Raji (cell line): ENCODE data around the gene ATP5ME.

Experiments used
- POLR2A ChIP-seq: IDR thresholded peaks from 2 replicates; pipeline ENCODE4 v1.6.1; 2011; ENCODE audit warnings: low read depth, low read length, control low read depth; ENCODE audit not compliant: insufficient read depth

The ATP5ME gene, protein sequence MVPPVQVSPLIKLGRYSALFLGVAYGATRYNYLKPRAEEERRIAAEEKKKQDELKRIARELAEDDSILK

DNA sequence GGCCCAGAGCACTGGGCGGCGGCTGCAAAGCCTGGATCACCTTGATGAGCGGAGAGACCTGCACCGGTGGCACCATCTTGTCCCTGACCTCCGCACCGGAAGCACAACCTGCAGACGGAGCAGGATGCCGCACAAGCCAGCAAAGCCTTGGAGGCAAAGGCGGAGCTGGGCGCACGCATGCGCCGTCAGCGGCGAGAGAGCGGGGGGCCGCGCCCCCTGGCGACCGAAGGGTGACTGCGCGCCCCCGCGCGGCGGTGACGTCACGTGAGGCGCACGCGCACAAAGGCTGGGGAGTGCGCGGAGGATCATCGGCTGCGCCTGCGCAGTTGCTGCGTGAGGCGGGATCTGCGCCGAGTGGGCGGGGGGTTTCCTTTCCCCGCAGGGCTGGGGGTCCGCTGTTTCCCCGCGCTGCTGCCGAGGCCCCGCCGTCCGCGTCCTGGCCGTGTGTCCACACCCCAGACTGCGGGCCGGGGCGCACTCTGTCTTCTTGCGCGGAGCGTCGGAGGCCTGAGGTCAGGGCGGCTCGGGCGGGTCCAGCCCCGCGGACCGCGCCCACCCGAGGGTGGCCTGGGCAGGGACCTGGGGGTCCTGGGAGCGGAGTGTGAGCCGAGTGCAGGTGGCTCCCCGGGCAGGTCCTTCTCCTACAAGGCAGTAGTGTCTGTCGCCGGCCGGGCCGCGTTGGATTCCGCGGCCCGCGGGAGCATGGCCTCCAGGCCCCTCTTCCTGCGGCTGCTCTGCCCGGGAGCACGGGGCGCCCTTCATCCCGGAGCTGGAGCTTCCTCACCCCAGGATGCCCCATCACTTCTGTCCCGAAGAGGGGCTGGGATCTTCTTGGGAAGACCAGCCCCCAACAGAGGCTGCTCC, at the start of gene ATP5ME, which contains the start of gene MYL5:
Gene ATP5ME, minus strand, starts transcription at position 105 of the 864 bp plus-strand sequence. Its CDS starts 29 bp downstream, at position 76.
Gene MYL5, plus strand, starts transcription at position 371 of the 864 bp plus-strand sequence. CDS start 3,485 bp downstream, outside the sequence.
- peak; percentile 83 for TF ChIP-seq POLR2A

DNA sequence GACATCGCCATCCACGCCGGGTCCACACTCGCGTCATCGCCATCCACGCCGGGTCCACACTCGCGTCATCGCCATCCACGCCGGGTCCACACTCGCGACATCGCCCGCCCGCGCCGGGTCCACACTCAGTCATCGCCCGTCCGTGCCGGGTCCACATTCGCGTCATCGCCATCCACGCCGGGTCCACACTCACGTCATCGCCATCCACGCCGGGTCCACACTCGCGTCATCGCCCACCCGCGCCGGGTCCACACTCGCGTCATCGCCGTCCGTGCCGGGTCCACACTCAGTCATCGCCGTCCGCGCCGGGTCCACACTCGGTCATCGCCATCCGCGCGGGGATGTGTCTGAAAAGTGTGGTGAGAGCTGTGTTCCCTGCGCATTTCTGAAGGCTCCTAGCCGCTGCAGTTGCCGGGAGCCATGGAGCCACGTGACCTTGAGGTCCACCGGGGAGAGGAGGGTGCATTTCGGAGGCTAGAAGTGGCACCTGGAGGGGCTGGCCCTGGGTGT, 48.8 kb upstream of the ATP5ME start:
- no peak for TF ChIP-seq POLR2A

DNA sequence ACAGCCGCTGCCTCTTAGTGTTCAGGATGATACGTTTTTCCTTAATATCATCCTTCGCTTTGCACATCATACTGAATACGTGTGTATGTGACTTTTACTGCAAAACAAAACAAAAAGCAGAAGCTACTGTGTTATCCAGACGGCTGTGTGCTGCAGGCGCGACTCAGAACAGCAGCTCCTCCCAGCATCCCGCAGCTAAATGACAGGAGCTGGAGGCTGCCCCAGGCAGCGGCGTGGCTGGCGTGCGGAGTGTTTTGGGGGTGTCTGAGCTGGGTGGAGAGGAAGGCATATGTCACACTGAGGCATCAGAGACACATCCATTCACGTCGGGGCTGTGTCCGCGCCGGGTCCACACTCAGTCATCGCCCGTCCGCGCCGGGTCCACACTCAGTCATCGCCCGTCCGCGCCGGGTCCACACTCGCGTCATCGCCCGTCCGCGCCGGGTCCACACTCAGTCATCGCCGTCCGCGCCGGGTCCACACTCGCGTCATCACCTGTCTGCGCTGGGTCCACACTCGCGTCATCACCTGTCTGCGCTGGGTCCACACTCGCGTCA, 48.2 kb upstream of the ATP5ME start:
- no peak for TF ChIP-seq POLR2A

DNA sequence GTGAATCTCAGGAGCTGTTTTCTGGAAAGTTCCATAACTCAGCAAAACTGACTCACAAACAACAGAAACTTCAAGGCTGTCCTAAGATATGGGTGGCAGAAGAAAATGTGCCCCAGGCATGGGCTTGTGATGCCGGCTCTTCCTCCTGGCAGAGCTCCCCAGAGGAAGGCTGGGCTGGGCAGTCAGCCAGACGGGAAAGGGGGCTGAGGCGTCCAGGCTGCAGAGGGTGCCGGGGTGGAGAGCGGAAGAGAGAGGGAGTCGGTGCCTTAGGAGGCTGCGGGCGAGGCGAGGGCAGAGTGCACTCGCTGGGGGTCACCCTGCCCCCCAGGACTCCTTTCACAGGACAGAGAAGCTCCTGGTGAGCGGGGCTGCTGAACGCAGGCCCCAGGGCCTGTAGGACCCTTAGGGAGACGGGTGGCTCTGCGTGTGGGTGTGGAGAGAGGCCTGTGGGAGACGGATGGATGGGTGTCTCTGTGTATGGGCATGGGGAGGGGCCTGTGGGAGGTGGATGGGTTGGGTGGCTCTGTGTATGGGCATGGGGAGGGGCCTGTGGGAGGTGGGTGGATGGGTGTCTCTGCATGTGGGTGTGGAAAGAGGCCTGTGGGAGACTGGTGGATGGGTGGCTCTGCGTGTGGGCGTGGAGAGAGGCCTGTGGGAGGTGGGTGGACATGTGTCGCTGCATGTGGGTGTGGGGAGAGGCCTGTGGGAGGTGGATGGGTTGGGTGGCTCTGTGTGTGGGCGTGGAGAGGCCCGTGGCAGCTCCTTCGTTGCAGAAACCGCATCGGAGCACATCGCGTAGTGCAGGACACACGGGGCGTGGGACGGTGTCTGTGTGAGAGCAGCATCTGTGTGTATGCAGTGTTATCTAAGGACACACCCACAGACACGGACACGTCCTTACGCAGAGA, 47.4 kb upstream of the ATP5ME start:
- no peak for TF ChIP-seq POLR2A

DNA sequence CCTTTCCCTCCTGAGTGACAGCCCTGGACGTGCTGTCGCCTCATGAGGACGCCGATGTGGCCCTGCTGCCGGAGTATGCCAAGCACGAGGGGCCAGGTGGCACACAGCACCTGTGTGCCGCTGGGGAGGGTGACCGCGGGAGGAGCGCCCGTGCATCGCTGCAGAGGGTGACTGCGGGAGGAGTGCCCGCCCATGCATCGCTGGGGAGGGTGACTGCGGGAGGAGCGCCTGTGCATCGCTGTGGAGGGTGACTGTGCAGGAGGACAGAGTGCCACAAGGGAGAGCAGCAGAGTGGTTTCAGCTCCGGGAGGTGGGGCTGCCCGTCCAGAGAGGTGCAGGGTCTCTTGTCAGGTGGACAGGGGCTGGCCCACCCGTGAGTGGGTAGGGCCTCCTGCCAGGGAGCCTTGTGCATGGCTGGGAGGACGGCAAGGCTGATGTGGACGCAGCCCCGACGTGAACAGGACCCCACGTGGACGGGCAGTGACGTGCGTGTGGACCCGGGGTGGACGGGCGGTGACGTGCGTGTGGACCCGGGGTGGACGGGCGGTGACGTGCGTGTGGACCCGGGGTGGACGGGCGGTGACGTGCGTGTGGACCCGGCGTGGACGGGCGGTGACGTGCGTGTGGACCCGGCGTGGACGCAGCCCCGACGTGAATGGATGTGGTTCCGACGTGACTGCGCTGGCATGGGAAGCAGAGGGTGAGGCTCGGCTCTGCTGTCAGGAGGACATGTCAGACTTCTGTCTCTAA, 46.2 kb upstream of the ATP5ME start:
- TF ChIP-seq POLR2A = no peak

DNA sequence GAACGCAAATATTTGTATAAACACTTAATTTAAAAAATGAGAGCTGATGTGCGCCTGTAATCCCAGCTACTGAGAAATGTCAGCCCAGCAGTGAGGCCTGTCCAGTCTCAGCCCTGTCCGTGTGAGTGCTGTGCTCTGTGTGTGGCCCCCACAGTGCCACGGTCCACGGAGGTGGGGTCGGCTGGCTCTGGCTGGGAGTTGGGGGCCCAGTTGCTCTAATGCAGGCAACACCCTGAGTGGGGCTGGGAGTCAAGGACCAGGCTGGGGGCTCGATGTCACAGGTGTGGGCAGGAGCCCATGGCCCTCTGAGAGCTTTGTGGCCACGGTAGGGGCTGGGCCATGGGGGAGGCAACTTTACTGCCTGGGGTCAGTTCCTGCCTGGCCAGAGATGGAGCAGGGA, 44.4 kb upstream of the ATP5ME start:
- no peak for TF ChIP-seq POLR2A

DNA sequence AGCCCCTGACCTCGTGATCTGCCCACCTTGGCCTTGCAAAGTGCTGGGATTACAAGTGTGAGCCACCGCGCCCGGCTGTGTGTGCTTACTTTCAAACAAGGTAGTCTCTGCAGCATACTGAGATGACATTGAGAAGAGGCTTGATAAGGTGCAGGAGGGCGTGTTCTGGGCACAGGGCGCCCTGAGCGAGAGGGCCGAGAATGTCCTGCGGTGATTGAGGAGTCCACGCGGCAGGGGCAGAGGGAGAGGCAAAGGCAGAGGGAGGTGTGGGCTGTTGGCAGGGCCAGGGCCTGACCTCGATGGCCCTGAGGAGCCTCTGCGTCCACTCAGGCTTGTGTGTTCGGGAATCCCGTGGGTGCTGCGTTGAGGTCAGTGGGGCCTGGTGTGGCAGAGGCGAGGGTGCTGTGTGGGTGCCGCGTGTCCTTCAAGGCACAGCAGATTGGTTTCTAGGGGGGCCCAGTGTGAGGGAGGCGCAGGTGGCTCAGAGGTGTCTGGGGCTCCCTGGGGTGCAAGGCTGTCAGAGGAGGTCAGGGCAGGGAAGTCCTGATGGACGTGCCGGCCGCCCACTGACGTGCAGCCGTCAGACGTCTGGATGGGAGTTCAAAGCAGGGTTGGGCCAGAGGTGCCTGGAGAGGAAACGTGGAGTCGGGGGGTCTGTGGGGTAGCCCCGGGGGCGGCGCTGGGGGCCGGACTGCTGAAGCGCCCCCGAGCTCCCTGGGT, 43.7 kb upstream of the ATP5ME start:
- no peak for TF ChIP-seq POLR2A

DNA sequence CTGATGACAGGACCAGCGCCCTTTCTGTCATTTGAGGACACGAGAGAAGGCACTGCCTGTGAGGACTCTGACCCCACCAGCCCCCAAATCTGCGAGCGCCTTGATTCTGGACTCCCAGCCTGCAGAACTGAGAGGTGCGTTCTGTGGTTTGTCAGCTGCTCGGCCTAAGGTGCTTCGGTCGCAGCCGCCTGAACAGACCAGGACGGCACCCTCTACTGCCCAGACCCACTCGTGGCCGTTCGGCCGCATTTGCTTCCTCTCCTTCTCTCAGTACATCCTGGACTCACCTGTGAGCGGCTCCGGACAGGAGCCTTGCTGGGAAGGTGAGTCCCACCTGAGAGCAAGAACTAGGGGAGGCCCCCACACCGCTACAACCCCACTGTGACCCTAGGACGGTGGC, 40.0 kb upstream of the ATP5ME start:
- TF ChIP-seq POLR2A = no peak

DNA sequence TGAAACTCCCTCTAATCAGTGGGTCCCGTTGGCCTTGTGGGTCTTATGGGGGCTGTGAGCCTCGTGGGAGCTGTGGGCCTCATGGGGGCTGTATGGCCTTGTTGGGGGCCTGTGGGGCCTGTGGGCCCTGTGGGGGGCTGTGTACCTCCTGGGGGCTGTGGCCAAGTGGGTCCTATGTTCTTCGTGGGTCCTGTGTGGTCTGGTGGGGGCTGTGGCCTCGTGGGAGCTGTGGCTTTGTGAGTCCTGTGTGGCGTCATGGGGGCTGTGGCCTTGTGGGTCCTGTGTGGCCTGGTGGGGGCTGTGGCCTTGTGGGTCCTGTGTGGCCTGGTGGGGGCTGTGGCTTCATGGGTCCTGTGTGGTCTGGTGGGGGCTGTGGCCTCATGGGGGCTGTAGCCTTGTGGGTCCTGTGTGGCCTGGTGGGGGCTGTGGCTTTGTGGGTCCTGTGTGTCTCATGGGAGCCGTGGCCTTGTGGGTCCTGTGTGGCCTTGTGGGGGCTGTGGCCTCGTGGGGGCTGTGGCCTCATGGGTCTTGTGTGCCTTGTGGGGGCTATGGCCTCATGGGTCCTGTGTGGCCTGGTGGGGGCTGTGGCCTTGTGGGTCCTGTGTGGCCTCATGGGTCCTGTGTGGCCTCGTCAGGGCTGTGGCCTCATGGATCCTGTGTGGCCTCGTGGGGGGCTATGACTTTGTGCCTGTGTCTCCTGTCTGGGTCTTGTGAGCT, 39.0 kb upstream of the ATP5ME start:
- no peak for TF ChIP-seq POLR2A

DNA sequence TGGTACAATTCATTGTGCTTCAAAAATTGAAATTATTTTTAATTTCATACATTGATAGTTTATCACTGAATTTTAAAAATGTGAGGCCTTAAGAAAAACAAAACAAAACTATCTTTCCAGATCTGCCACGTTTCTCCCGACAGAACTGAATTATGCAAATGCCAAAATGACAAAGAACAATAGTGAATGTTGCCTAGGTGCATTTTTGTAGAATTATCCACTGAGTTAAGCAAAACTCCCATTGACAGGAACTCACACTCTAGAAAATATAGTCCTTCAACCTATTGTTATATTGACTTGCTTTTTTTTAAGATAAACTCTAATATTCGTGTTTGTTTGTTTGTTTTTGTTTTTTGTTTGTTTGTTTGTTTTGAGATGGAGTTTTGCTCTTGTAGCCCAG, 38.0 kb upstream of the ATP5ME start:
- no peak for TF ChIP-seq POLR2A

DNA sequence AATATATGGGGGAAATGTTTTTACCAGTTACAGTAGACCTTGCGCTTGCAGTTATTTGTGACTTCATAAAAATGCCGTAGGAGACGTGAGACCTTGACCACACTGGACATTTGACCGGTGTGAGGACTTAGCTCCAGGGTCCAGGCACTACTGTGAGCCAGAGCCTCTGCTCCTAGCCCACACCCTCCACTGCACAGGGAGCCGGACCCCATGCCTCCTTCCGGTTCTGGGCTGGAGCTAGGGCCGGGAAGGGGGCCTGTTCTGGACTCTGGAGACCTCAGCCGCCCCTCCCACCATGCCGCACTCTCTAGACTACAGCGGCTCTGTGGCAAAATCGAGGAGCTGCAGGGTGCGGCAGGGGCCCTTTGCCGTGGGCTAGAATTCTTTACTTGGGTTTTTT, 36.8 kb upstream of the ATP5ME start:
- TF ChIP-seq POLR2A = no peak

DNA sequence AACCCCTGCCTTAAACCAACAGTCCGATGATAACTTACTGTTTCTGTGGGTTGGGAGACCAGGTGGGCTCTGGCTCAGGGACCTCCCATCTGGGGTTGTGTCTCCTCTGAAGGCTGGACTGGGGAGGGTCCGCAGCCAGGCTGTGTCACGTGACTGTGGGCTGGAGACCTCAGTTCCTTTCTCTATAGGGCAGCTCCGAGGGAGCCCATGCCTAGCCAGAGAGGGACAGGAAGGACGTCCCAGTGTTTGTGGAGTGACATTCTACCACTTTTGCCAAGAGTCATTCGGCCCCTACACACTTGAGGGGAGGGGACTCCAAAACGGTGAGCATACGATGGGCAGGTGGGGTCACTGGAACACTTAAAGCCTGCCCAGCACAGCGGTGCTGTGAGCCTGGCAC, 36.0 kb upstream of the ATP5ME start:
- no peak for TF ChIP-seq POLR2A

DNA sequence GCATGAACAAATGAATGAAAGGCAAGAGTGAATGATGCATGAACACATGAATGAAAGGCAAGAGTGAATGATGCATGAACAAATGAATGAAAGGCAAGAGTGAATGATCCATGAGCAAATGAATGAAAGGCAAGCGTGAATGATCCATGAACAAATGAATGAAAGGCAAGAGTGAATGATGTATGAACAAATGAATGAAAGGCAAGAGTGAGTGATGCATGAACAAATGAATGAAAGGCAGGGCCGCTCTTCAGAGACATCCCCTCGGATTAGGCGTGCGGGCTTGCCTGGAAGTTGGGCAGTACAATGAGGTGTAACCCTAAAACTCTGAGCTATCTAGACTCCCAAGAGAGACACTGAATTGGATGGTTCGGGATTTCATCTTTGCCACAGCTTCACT, 35.3 kb upstream of the ATP5ME start:
- no peak for TF ChIP-seq POLR2A
